Spleen (tissue), 11 donors: Measurements from ENCODE around the gene IGFL4. TPM values are rescaled to one million over a fixed set of nuclear protein-coding genes. Genes with fewer than 3 reads are reported as not detected.

Source experiments
- DNase-seq: peaks from one replicate; pipeline ENCODE4 v3.0.0-alpha.2; 2020
- H3K27ac ChIP-seq, 8 donors: fragments of 200-600 bp; sonication (generic) in 7 of 8; 1 replicate in 4 of 8; 2 replicates in 4 of 8; pipeline versions ENCODE4 v1.5.0 to v1.8.0; 2016 to 2021; ENCODE audit warnings: inconsistent platforms in 4 of 8, mild to moderate bottlenecking in 4 of 8, moderate library complexity in 1 of 8
- H3K27me3 ChIP-seq, 7 donors: fragments of 200-600 bp; sonication (generic) in 6 of 7; replicated peaks in 1 of 7; 1 replicate in 4 of 7; 2 replicates in 3 of 7; pipeline versions ENCODE4 v1.5.0 to v1.8.0; 2016 to 2021; ENCODE audit warnings: inconsistent platforms in 3 of 7, mild to moderate bottlenecking in 1 of 7
- H3K36me3 ChIP-seq, 6 donors: fragments of 200-600 bp; sonication (generic) in 5 of 6; 1 replicate in 4 of 6; 2 replicates in 2 of 6; pipeline versions ENCODE4 v1.5.0 to v1.8.0; 2016 to 2021; ENCODE audit warnings: inconsistent platforms in 2 of 6
- H3K4me1 ChIP-seq, 6 donors: fragments of 200-600 bp; sonication (generic) in 5 of 6; 1 replicate in 3 of 6; 2 replicates in 3 of 6; pipeline versions ENCODE4 v1.5.0 to v1.8.0; 2016 to 2021; ENCODE audit warnings: inconsistent platforms in 3 of 6
- H3K4me3 ChIP-seq, 8 donors: fragments of 200-600 bp; sonication (generic) in 7 of 8; 1 replicate in 4 of 8; 2 replicates in 4 of 8; pipeline versions ENCODE4 v1.5.0 to v1.8.0; 2016 to 2021; ENCODE audit warnings: inconsistent platforms in 4 of 8, mild to moderate bottlenecking in 4 of 8, moderate library complexity in 2 of 8
- H3K9me3 ChIP-seq, 8 donors: fragments of 200-600 bp; sonication (generic) in 7 of 8; 1 replicate in 4 of 8; 2 replicates in 4 of 8; pipeline versions ENCODE4 v1.5.0 to v1.8.0; 2016 to 2021; ENCODE audit warnings: inconsistent platforms in 4 of 8
- CTCF ChIP-seq, 11 experiments: fragments of 200-600 bp in 7 of 11; fragments of 450-650 bp in 4 of 11; sonication (generic) in 4 of 11; IDR thresholded peaks in 8 of 11; conservative IDR thresholded peaks in 3 of 11; 1 replicate in 7 of 11; 2 replicates in 4 of 11; pipeline versions ENCODE4 v1.4.0 to v1.8.0; 2016 to 2021; ENCODE audit warnings: antibody characterized with exemption in 11 of 11, inconsistent platforms in 4 of 11, mild to moderate bottlenecking in 1 of 11
- POLR2A ChIP-seq, 3 donors: fragments of 450-650 bp; IDR thresholded peaks; one replicate each; pipeline ENCODE4 v1.5.1; 2017; ENCODE audit warnings: antibody characterized with exemption in 3 of 3, mild to moderate bottlenecking in 1 of 3
- POLR2AphosphoS5 ChIP-seq, 3 donors: sonication (generic); formaldehyde crosslinking; IDR thresholded peaks; one replicate each; pipeline ENCODE4 v1.5.1; 2017; ENCODE audit warnings: antibody characterized with exemption in 3 of 3
- WGBS, 5 donors: extraction: QIAGEN DNeasy Blood & Tissue Kit in 3 of 5; methylation state at CpG; one replicate each; pipeline versions ENCODE4 v1.1.5 to v1.1.7; 2013 to 2018; 5-methylcytosine and 5-hydroxymethylcytosine counted together
- intact Hi-C: fragments of 100-400 bp; cut with DNase I; formaldehyde crosslinking; loops from one replicate; pipeline ENCODE4 v1.15.0; 2023; ENCODE audit warnings: low total_unique reads
- polyA plus RNA-seq, 3 donors: library from polyadenylated mRNA; stranded (reverse); fragments of 200-250 nt; gene quantifications; one replicate each; pipeline ENCODE4 v1.2.1, GENCODE V29; 2013
- total RNA-seq, 7 donors: library from RNA; depleted of rRNA in 3 of 7; stranded (reverse); fragments of >200 nt in 3 of 7; fragmentation: NEBNext Ultra II Directional in 4 of 7; extraction: Animal tissue kit (Norgen Biotek cat#: 25700) in 4 of 7; gene quantifications; one replicate each; pipeline versions ENCODE4 v1.1.0 to v1.2.1, GENCODE V29; 2016 to 2021
- donor health status: healthy with polysubstance abuse.
- donor health status: DM: no; HTN: no; CAD: no; lungs with moderate emphysema.
- donor health status: DM: no; HTN: no; CAD: no.
- donor health status: Bipolar disorder and iron deficiency.
- donor health status: healthy.
- donor health status: DM: no; HTN: no; CAD: no.
- donor health status: DM: yes; HTN: yes; CAD: no.

IGFL4 gene
- total and polyA plus RNA-seq, 10 donors: 0.03 TPM; not detected in 8

GRCh38 chr19:46076031-46076880 lies 35.5 kb upstream of the IGFL4 start:
- peaks cover 0 to 14% (median 10%) of the 10 kb centered on the region in 6 donors for H3K4me1 ChIP-seq
- TF ChIP-seq POLR2AphosphoS5 (IDR thresholded peaks at IDR 0.05) (no peak), CTCF (IDR thresholded peaks at IDR 0.05 in 8 of 11, conservative IDR thresholded peaks at IDR 0.05 in 3 of 11) (no peak), POLR2A (IDR thresholded peaks at IDR 0.05) (no peak)
- no peaks in the 10 kb centered on the region for H3K36me3 ChIP-seq
- DNase-seq: no peak
- H3K27me3 ChIP-seq: peaks cover 7 to 96% (median 65%) of the 10 kb centered on the region in 7 donors
- H3K27ac ChIP-seq: no peak overlapping the region
- 32 to 36% (median 35%) methylated on average over 9 of the region's 9 CpGs for WGBS, 5 donors
- intact Hi-C loops: no loop called here
- H3K9me3 ChIP-seq: peaks cover 0 to 12% (median 2%) of the 10 kb centered on the region in 8 donors
- H3K4me3 ChIP-seq: no peak overlapping the region

- Histone ChIP-seq H3K27ac (no peak overlapping the region), H3K36me3 (no peaks in the 10 kb centered on the region), H3K9me3 (peaks cover 0 to 2% (median 0%) of the 10 kb centered on the region in 8 donors), H3K4me3 (no peak overlapping the region), H3K27me3 (peaks cover 7 to 96% (median 68%) of the 10 kb centered on the region in 7 donors), H3K4me1 (peaks cover 0 to 14% (median 10%) of the 10 kb centered on the region in 6 donors)
- intact Hi-C loops: no loop called here
- no peak for TF ChIP-seq POLR2A (IDR thresholded peaks at IDR 0.05)
- no peak for TF ChIP-seq CTCF (IDR thresholded peaks at IDR 0.05 in 8 of 11, conservative IDR thresholded peaks at IDR 0.05 in 3 of 11)
- no peak for TF ChIP-seq POLR2AphosphoS5 (IDR thresholded peaks at IDR 0.05)
- 79 to 94% (median 82%) methylated on average over 3 of the region's 3 CpGs for WGBS, 5 donors
- DNase-seq: no peak
Observed at GRCh38 chr19:46073268-46073922, 32.6 kb upstream of the IGFL4 start.

- Histone ChIP-seq H3K27ac (no peak overlapping the region), H3K4me1 (no peaks in the 10 kb centered on the region), H3K27me3 (peaks cover 0 to 94% (median 43%) of the 10 kb centered on the region in 7 donors), H3K36me3 (no peaks in the 10 kb centered on the region), H3K9me3 (no peaks in the 10 kb centered on the region), H3K4me3 (no peak overlapping the region)
- WGBS, 5 donors: 59 to 71% (median 66%) methylated on average over 6 of the region's 6 CpGs
- intact Hi-C loops: no loop called here
- DNase-seq: no peak
- no peak for TF ChIP-seq POLR2AphosphoS5 (IDR thresholded peaks at IDR 0.05)
- TF ChIP-seq POLR2A (IDR thresholded peaks at IDR 0.05): no peak
- TF ChIP-seq CTCF (IDR thresholded peaks at IDR 0.05 in 8 of 11, conservative IDR thresholded peaks at IDR 0.05 in 3 of 11): no peak
Observed at GRCh38 chr19:46069806-46070341, 29.1 kb upstream of the IGFL4 start.
